ENCODE results near the gene P2RX7. TPM values are rescaled to one million over a fixed set of nuclear protein-coding genes. Genes with fewer than 3 reads are reported as not detected.

The P2RX7 gene
- polyA plus RNA-seq (ENCODE audit: insufficient read length in 10 of 10): 1 to 10 TPM in 9 of 10 donors, under 1 TPM in 1; 0.97 to 2.3 (median 1.6) TPM
- long read RNA-seq, donor 1, full-length matches to known transcripts: 1 of 1 reads
- long read RNA-seq, donor 1, partial matches to known transcripts: 0 of 1 reads
- long read RNA-seq, donor 1, other reads (novel, unspliced or antisense): 0 of 1 reads
- long read RNA-seq, donor 2: 0 reads
- long read RNA-seq, donor 3: 0 reads
- long read RNA-seq, donor 4: 0 reads
- long read RNA-seq, donor 5: 0 reads
- long read RNA-seq, donor 6, full-length matches to known transcripts: 1 of 1 reads
- long read RNA-seq, donor 6, partial matches to known transcripts: 0 of 1 reads
- long read RNA-seq, donor 6, other reads (novel, unspliced or antisense): 0 of 1 reads
- long read RNA-seq, donor 7: 0 reads
- long read RNA-seq, donor 8: 0 reads
- long read RNA-seq, donor 9: 0 reads

DNA sequence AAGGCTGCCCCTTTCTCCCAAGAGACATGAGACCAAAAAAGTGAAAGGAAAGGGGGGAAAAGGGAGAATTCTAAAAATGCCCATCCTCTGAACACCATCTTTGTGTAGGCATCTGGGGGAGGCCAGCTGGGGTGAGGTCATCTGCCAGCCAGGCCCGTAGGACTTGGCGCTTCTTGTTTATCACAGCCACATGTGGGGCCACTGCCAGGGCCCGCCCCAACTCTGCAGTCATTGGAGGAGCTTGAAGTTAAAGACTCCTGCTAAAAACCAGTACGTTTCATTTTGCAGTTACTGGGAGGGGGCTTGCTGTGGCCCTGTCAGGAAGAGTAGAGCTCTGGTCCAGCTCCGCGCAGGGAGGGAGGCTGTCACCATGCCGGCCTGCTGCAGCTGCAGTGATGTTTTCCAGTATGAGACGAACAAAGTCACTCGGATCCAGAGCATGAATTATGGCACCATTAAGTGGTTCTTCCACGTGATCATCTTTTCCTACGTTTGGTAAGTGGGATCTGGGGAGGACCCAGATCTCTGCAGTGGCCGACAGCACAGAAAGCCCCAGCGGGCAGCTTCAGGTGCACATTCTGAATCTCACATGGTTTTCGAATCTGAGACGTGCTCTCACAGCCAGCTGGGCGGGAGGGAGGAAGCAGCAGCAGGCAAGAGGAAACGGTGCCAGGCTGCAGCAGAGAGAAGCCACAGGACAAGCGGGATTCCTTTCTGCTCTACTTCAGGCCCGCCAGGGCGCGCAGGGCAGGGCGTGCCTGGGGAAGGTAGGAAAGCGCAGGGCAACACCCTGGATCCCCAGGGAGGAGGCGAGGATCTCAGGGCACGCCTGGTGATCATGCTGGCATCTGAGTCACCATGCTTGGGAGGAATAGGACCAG, at the start of gene P2RX7:
TSS of gene P2RX7 (plus strand) at position 276 of the 881 bp plus-strand sequence. CDS start at position 371, 95 bp downstream.
- DNase-seq: peak; percentile 56 to 82 (median 59)

- no peak for DNase-seq
Measured at GRCh38 chr12:121084229-121084628, 48.4 kb upstream of the P2RX7 start.

DNA sequence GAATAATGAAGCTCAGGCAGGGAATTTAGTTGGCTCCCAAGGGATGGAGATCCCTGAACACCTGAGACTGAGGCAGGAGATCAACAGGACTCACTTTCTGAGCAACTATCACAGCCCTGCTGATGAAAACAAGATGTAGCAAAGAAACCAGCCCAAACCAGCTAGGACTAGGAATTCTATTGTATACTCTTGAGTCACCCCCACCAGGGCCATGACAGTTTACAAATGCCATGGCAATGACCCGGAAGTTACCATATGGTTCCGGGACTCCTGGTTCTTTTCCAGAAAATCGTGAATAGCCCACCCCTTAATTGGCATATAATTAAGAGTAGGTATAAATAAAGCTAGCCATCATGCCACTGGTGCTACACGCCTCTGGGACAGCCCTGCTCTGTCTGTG, 47.6 kb upstream of the P2RX7 start:
- DNase-seq: no peak

DNA sequence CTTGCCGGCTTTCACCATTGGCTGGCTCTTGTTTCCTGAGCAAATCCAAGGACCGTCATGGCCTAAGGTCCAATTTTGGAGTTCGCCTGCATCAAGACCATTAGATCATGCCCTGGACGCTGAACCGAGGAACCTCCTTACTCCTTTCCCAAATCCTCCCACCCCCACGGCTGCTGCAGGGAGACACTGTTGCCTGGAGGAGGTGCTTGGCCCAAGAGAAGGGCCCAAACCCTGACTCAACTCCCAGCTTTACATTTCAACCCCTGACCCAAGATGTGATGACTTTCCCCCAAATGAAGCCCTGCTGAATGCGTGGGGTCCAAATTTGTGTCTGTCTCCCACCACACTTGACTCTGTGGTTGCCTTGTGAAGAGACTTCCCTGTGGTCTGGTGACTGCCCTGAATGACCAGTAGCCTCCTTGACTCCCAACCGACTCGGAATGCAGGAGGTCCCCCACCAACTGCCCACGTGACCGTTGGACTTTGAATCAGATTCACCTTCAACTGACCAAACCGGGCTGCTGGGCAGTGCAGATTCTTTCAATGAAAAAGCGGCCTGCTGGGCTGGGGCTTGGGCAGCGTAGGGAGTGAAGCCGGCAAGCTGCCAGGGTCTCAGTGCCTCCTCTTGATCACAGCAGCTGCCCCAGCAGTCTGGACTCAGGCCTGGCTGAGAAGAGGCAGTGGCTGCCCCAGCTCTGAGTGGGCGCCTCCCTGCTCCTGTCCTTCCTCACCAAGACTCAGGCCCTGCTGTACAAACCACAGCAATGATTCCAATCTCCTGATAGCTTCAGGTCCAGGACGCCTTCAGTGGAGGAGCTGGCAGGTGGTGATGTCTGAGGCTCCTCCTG, 46.9 kb upstream of the P2RX7 start:
- DNase-seq: no peak

DNA sequence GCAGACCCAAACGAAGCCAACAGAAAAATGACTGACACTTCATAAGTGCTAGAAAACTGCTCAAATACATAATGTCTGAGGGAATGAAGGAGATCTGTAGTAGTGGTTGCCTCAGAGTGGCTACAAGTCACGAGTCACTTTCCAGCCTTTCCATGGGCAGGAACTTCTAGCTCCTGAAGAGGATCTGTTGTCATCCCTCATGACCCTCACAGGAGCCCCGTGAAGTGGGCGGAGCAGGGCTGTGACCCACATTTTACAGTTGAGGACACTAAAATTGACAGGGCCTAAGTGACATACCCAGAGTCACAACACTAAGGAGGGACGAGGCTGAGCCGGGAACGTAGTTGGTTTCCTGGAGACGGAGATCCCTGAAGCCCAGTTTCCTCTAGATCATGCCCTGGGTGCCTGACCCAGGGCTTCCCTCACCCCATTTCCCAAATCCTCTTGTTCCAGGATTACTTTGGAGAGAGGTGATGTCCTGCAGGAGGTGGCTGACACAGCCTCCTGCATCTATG, 45.8 kb upstream of the P2RX7 start:
- DNase-seq: no peak

DNA sequence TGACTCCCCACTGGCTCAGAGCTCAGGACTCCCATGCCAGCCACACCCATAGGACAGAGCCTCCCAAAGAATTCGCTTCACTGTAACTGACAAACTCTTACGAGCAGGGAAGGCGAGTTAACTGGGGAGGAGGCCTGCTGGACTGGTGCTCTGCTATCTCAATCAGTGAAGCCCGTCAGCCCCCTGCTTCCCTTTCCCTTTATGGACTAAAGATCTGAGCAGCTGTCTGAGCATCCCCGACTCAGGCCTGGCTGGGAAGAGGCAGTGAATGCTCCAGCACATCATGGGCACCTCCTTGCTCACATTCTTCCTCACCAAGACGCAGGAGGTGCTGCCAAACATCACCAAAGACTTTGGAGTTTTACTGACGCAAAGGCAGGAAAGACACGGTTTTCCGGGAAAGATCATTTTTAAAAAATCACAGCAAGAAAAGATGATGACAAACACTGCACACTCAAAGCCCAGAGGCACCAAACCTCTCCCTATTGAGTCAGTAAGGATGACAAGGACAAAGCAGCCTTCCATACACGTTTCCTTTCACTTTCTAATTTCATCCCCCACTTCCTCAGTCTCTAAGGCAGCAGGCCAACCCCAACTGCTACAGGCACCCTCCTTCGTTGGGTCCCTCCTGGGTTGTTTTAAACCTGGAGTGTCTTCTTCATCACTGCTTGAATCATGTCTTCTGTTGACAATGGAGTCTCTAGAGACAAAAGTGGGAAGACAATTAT, 45.0 kb upstream of the P2RX7 start:
- no peak for DNase-seq

DNA sequence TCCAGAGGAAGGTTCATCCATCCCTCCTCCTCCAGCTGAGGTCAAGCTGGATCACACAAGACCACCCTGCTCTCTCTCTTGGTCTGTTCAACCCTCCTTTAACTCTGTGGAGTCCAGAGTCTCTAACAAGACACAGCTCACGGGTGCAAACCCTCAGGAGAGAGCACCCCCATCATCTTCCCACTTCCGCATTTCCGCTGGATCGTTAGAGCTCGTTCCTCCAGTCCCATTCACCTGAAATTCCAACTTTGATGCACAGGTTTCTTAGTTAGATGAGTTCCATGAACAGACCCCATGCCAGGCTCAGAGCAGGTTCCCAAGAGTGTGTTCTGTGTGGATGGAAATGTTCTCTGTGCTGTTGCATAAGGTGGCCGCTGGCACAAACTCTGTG, 44.5 kb upstream of the P2RX7 start:
- no peak for DNase-seq

DNA sequence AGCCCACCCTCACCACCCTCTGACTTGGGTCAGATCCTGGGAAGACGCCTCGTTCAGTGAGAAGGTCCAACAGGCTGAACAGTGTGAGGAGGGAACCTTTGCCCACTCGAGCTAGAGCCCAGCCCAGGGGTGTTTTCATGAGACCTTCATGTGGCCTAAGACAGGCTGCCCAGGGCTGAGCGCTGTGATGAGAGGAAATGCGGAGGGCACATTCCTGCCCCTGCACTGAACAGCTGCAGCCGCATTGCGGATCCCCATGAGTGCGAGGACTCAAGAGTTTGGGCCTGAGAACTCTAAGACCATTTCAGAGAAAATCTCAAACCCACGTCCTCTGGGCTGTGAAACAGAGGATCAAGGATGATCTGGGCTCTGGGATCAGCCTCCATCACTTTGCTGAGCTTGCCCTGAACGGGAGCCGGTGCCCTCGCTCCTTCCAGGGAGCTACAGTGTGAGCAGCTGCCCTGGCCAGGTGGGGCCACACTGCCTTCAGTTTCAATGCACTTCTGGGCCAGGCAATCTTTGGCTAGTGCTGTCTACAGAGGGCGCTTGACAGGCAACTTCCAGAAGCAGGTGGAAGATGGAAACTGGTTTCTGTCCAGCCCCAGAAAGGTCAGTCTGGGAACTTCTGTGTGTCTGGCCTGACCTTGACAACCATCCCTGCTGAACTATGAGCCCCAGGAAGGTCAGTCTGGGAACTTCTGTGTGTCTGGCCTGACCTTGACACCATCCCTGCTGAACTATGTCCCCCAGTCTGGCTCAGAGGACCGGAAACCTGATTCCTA, 43.5 kb upstream of the P2RX7 start:
- no peak for DNase-seq

- DNase-seq: no peak
Measured at GRCh38 chr12:121089813-121090430, 42.8 kb upstream of the P2RX7 start.

DNA sequence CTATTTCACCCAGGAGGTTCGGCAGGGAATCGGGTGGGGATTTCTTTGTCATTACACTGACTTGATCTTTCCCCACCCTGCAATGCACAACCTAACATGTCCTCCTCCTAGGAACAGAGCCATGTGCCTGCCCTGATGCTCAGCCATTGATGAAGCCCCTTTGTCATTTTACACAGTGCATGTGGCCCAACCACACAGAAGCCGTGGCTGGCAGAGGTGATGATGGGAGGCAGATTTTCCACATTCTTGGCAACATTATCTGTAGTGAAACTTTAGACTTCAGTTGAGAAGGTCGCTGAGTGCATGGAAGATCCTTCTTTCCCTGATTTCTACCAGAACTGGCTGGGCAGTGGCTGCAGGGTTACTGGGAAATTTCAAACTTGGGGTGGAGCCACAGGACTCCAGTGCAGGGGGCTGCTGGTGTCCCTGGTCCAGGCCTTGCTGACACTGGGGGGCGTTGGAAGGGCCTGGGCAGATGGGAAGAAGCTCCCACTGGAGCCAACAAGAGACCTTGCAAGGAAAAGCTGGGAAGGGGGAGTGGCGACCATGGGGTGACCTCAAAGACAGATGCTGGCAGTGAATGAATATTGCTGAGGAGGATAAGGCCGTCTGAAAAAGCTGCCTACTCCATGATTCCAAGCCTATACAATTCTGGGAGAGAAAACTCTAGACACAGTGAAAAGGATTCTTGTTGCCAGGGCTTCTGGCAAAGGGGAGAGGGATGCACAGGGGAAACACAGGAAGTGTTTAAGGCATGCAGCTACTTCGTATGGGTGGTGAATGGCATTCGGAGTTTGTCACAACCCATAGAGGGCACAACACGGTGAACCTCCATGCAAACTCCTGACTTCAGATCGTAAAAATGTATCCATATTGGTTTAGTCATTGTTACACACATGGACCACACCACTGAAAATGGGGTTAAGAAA, 41.8 kb upstream of the P2RX7 start:
- no peak for DNase-seq

DNA sequence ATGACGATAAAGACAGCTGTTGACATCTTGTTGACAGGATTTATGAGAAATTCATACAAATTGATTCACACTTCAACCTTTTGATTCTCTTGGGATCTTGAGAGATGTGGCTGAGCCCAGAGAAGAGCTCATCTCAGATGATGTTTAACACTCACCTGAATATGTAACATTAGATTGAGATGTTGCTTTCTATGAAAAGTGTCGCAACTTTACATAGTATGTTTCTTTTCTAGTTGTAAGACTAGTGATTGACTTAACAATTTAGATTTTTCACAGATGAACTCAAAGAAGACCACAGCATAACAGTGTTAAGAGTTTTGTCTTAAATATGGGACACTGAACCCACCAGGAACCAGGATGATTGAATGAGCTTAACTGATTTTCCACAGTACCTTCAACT, 40.6 kb upstream of the P2RX7 start:
- no peak for DNase-seq

DNA sequence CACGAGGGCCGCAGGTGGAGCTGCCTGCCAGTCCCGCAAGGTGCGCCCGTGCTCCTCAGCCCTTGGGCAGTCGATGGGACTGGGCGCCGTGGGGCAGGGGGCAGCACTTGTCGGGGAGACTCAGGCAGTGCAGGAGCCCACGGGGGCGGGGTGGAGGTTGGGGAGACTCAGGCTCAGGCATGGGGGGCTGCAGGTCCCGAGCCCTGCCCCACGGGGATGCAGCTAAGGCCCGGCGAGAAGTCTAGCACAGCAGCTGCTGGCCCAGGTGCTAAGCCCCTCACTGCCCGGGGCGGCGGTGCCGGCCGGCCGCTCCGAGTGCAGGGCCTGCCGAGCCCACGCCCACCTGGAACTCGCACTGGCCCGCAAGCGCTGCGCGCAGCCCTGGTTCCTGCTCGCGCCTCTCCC, 39.2 kb upstream of the P2RX7 start:
- no peak for DNase-seq

DNA sequence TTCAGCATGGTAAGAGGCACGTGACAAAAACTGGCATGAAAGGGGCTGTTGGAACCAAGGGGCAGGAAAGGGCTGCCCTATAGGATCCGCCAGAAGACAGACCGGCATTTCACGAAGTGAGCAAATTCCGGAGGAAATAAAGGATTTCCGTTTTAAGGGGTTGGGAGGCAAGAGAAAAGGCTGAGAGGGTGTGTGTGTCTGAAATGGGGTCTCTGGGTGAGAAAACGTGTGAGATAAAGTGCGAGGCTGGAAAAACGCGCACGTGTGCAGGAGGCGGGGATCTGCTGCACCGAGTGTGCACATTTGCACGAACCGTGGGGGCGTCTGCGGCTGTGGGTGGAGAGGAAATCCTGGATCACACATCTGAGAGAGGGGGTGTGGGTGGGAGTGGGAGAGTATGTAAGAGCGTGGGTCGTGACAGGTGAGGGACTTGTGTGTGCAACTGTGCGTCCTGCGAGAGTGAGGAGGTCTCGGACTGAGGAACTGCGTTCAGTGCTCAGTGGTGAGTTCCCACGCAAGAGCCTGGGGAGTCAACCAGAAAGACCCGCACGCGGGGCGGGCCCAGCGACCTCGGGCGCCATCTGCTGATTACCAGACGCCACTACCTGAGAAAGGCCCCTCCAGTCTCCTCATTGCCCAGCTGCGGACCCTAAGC, 37.0 kb upstream of the P2RX7 start:
- DNase-seq: peak; percentile 20 to 81 (median 71)

GRCh38 chr12:121096199-121096798, 36.4 kb upstream of the P2RX7 start:
- no peak for DNase-seq

GRCh38 chr12:121099779-121100178, 32.9 kb upstream of the P2RX7 start:
- no peak for DNase-seq

GRCh38 chr12:121102307-121102706, 30.4 kb upstream of the P2RX7 start:
- DNase-seq: no peak

DNA sequence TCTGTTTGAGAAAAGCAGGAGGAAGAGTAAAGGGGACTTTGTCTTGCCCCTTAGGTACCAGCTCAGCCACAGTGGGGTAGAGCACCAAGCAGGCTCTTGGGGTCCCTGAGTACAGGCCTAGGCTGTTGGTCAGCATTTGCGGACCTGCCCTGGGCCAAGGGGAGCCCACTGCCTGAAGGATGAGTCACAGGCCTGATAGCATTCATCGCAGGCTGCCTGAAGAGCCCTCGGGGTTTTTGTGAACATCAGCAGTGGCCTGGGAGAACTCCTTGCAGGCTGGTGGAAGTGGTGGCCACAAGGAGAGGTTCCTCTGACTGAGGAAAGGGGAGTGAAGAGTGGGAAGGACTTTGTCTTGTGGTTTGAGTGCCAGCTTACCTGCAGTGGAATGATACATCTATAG, 25.0 kb upstream of the P2RX7 start:
- no peak for DNase-seq

Data from muscle of back (tissue), 13 donors.